AG04449 (cell line): Measurements from ENCODE around the gene PRDM16.

Experiments used
- CTCF ChIA-PET: fragments of 350-600 bp; formaldehyde crosslinking; extraction: SDS; loops from one replicate; lab custom pipeline; 2021; ENCODE audit warnings: antibody characterized with exemption; lab: Yijun Ruan, JAX
- POLR2A ChIA-PET: fragments of 400-600, 350-600 bp; formaldehyde crosslinking; extraction: SDS; loops from one replicate; lab custom pipeline; 2020; ENCODE audit warnings: antibody characterized with exemption, inconsistent platforms; lab: Yijun Ruan, JAX
- DNase-seq: peaks from one replicate; pipeline ENCODE4 v3.0.0-alpha.2; 2010; ENCODE audit warnings: low read depth, low spot score
- H3K4me3 ChIP-seq: 2 replicates; pipeline ENCODE4 v1.5.1; 2011; ENCODE audit warnings: low read depth, mild to moderate bottlenecking, control low read depth, low read length
- TF ChIP-seq, protein P1 (sequence below): IDR thresholded peaks from one replicate; pipeline ENCODE4 v1.5.1; 2011; ENCODE audit warnings: mild to moderate bottlenecking, moderate library complexity, low read length, control low read depth, inconsistent platforms; ENCODE audit not compliant: insufficient read depth; ENCODE audit errors: missing control alignments

Gene PRDM16

DNA sequence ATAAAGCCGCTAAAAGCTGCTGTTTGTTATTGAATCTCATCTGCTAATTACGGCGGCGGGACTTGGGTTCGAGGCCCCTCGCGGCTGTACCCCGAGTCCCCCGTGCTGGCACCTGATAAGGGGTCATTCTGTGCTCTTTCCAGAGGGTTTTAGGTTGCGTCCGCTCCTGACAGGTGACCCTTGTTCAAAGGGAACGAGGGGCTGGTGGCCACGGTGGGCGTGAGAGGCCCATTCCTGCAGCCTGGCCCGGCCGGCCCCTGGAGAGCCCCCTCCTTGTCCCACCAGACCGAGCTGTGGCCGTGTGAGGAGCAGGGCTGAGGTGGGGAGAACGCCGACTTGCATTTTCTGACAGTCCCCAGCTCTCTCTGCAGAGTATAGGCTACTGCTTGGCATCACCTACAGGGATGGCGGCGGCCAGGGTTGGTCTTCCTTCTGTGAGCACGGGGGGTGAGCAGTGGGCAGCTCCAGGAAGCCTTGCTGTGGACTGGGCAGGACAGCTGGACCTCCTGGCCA, 12.2 kb downstream of the PRDM16 start:
- POLR2A ChIA-PET: no interaction called here
- H3K4me3 ChIP-seq: no peak overlapping the region
- no peak for DNase-seq
- TF ChIP-seq, protein P1, sequence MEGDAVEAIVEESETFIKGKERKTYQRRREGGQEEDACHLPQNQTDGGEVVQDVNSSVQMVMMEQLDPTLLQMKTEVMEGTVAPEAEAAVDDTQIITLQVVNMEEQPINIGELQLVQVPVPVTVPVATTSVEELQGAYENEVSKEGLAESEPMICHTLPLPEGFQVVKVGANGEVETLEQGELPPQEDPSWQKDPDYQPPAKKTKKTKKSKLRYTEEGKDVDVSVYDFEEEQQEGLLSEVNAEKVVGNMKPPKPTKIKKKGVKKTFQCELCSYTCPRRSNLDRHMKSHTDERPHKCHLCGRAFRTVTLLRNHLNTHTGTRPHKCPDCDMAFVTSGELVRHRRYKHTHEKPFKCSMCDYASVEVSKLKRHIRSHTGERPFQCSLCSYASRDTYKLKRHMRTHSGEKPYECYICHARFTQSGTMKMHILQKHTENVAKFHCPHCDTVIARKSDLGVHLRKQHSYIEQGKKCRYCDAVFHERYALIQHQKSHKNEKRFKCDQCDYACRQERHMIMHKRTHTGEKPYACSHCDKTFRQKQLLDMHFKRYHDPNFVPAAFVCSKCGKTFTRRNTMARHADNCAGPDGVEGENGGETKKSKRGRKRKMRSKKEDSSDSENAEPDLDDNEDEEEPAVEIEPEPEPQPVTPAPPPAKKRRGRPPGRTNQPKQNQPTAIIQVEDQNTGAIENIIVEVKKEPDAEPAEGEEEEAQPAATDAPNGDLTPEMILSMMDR: no peak
- CTCF ChIA-PET: no interaction called here

DNA sequence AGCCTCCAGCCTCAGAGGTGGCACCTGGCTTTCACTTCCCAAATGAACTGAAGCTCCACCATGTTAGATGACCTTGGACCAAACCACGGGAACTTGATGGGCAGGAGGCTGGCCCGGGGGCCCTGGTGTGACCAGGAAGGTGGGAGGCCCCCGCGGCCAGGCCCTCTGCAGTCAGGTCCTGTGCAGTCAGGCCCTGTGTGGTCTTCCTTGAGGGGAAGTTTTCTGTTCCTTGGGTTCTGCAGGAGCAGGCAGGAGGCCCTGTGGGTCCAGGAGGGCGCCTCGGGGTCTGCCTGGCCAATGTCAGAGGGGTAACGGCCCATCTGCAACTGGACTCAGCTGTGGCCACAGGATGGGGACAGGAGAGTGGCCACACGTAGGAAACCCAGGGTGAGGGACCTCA, 13.0 kb downstream of the PRDM16 start:
- ChIA-PET POLR2A (no interaction called here), CTCF (no interaction called here)
- TF ChIP-seq, protein P1: no peak
- no peak for DNase-seq
- no peak overlapping the region for H3K4me3 ChIP-seq

DNA sequence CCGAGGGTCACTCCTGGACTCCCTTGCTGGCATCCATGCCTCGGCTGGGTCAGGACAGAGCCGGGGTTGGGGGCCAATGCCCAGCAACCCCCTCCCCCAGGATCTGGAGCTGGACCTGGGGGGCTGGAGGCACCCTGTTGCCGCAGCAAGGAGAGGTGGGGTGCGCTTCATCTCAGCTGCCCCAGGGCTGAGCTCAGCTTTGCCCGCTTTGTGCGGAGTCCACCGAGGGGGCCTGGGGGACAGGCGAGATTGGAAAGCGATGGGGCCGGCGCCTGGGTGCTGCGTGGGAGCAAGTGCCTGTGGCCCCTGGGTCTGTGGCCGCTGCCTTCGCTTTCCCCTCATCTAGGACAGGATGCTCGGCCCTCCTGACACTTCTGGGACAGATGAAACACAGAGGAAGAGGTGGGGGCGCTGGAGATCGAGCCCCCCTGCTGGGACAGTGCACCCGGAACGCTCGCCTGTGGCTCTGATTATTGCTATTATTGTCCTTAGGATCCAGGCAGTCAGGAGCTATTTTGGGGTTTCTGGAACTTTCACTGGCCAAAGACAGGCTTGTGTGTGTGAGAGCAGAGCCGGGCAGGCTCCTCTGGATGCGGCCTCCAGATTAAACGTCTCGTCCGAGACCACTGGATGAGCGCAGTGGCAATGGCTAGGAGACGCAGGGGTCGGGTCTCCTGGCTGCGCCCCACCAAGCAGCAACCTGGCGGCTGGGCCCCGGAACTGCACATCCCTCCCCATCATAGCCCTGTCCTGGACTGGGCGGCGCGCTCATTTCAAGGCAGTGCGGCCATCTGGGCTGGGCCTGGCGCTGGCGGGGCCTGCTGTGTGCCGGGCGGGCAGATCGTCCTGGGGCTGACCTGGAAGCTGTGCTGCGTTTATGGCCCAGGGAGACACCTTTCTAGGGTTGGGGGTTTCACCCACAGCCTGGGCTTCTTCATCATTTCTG, 13.8 kb downstream of the PRDM16 start:
- no peak for DNase-seq
- ChIA-PET POLR2A (no interaction called here), CTCF (no interaction called here)
- TF ChIP-seq, protein P1: no peak
- no peak overlapping the region for H3K4me3 ChIP-seq

DNA sequence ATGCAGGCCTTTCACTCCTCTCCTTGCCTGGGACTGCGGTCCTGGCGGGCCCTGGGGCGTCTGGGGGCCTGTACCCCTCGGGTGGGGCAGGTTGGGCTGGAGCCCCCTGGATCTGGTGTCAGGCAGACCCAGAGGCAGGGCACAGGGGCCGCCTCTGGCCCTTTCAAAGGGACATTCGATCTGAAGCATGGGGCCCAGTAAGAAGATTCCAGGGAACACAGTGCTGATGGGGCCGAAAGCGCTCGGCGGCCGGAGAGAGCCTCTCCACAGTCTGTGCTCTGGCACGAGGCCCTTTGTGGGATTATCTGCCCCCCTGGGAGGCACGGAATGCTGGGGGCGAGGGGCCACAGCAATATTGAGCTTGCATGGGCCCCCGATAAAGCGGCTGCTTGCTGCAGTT, 15.2 kb downstream of the PRDM16 start:
- TF ChIP-seq, protein P1: no peak
- CTCF ChIA-PET: no interaction called here
- POLR2A ChIA-PET: no interaction called here
- no peak overlapping the region for H3K4me3 ChIP-seq
- DNase-seq: no peak

DNA sequence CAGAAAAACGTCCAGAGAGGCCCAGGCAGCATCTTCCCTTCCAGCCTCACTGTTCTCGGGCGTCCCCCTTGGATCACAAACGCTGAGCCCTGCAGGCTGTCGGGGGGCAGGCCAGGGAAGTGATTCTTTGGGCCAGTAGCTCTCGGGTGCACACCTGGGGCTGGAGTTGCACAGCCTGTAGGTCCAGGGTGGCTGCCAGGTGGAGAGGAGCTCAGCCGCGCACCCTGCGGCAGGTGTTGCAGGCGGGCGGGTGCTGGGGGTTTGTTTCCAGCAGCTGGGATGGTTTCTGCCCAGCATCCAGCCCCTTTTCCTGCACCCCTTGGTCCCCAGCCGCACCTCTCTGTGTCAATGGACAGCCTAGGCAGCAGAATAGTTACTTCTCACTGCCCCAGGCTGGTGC, 15.7 kb downstream of the PRDM16 start:
- ChIA-PET CTCF (no interaction called here), POLR2A (no interaction called here)
- DNase-seq: no peak
- TF ChIP-seq, protein P1: no peak
- H3K4me3 ChIP-seq: no peak overlapping the region

DNA sequence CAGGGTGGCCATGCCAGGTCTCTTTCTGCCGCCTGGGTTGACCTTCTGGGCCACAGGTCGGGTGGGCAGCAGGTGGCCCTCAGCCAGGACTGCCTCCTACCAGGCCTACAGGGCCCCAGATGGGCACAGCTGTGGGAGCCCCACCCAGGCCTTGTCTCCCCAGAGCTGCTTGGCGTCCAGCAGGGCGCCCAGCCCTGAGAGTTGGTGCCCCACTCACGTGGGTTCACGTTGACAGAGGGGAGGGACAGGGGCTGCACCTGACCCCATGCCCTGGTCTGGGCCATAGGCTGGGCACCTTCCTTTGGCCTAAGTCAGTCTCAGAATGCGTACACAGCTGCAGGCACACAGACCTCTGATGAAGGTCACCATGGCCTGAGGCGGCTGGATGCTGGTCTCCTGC, 16.7 kb downstream of the PRDM16 start:
- TF ChIP-seq, protein P1: no peak

More for the DNA sequence above, 16.7 kb downstream of the PRDM16 start:
- DNase-seq: no peak
- no peak overlapping the region for H3K4me3 ChIP-seq
- CTCF ChIA-PET: no interaction called here
- POLR2A ChIA-PET: no interaction called here
